ENCODE data around the gene CENPK. TPM values are rescaled to one million over a fixed set of nuclear protein-coding genes. Genes with fewer than 3 reads are reported as not detected.
"Not testable (repeated sequence)": the region's sequence is repeated elsewhere in the genome, so short reads cannot be mapped to it uniquely, and the experiment has no call there.

Gene CENPK
- total RNA-seq, 1 donor from 2014 or later, result 55.2 TPM

- Mint-ChIP-seq H3K36me3 (ENCODE audit: low read depth) (peaks cover 3% of the 10 kb centered on the region), H3K27ac (ENCODE audit: unreplicated experiment) (no peak overlapping the region), H3K27me3 (ENCODE audit: low read depth) (no peaks in the 10 kb centered on the region), H3K9me3 (no peaks in the 10 kb centered on the region), H3K4me1 (no peaks in the 10 kb centered on the region), H3K4me3 (no peak overlapping the region)
- no peak for DNase-seq (ENCODE audit: low read depth, low spot score)
- TF ChIP-seq CTCF (conservative IDR thresholded peaks at IDR 0.05), result no peak
Measured at GRCh38 chr5:65508978-65509377, 54.0 kb downstream of the CENPK start.

GRCh38 chr5:65506961-65507360 is 56.0 kb downstream of the CENPK start:
- H3K27ac Mint-ChIP-seq (ENCODE audit: unreplicated experiment), result no peak overlapping the region
- no peak for DNase-seq (ENCODE audit: low read depth, low spot score)
- H3K27me3 Mint-ChIP-seq (ENCODE audit: low read depth), result no peaks in the 10 kb centered on the region
- H3K36me3 Mint-ChIP-seq (ENCODE audit: low read depth), result peaks cover 3% of the 10 kb centered on the region
- no peaks in the 10 kb centered on the region for H3K4me1 Mint-ChIP-seq
- no peak overlapping the region for H3K4me3 Mint-ChIP-seq
- no peaks in the 10 kb centered on the region for H3K9me3 Mint-ChIP-seq
- no peak for TF ChIP-seq CTCF (conservative IDR thresholded peaks at IDR 0.05)

GRCh38 chr5:65489119-65489518 is 73.8 kb downstream of the CENPK start:
- no peak overlapping the region for H3K27ac Mint-ChIP-seq (ENCODE audit: unreplicated experiment)
- no peaks in the 10 kb centered on the region for H3K4me1 Mint-ChIP-seq
- no peak for TF ChIP-seq CTCF (conservative IDR thresholded peaks at IDR 0.05)
- no peaks in the 10 kb centered on the region for H3K27me3 Mint-ChIP-seq (ENCODE audit: low read depth)
- DNase-seq (ENCODE audit: low read depth, low spot score), result no peak
- H3K9me3 Mint-ChIP-seq, result peaks cover 3% of the 10 kb centered on the region
- no peak overlapping the region for H3K4me3 Mint-ChIP-seq
- peaks cover 11% of the 10 kb centered on the region for H3K36me3 Mint-ChIP-seq (ENCODE audit: low read depth)

GRCh38 chr5:65488038-65488687 is 74.8 kb downstream of the CENPK start:
- H3K27me3 Mint-ChIP-seq (ENCODE audit: low read depth); H3K9me3 Mint-ChIP-seq; H3K27ac Mint-ChIP-seq (ENCODE audit: unreplicated experiment); DNase-seq (ENCODE audit: low read depth, low spot score); H3K4me3 Mint-ChIP-seq; H3K4me1 Mint-ChIP-seq: not testable (repeated sequence)
- TF ChIP-seq CTCF (conservative IDR thresholded peaks at IDR 0.05), result peak; percentile 33
- H3K36me3 Mint-ChIP-seq (ENCODE audit: low read depth), result peaks cover 11% of the 10 kb centered on the region

GRCh38 chr5:65486803-65487202 is 76.2 kb downstream of the CENPK start:
- DNase-seq (ENCODE audit: low read depth, low spot score), result not testable (repeated sequence)
- H3K4me1 Mint-ChIP-seq, result peaks cover 16% of the 10 kb centered on the region

GRCh38 chr5:65485405-65485804 is 77.6 kb downstream of the CENPK start:
- Mint-ChIP-seq H3K36me3 (ENCODE audit: low read depth) (peaks cover 9% of the 10 kb centered on the region), H3K27me3 (ENCODE audit: low read depth) (no peaks in the 10 kb centered on the region), H3K9me3 (peaks cover 3% of the 10 kb centered on the region), H3K4me3 (no peak overlapping the region), H3K4me1 (peaks cover 21% of the 10 kb centered on the region), H3K27ac (ENCODE audit: unreplicated experiment) (no peak overlapping the region)
- no peak for TF ChIP-seq CTCF (conservative IDR thresholded peaks at IDR 0.05)
- no peak for DNase-seq (ENCODE audit: low read depth, low spot score)

More at GRCh38 chr5:65486803-65487202, 76.2 kb downstream of the CENPK start:
- H3K36me3 Mint-ChIP-seq (ENCODE audit: low read depth), result peaks cover 11% of the 10 kb centered on the region
- H3K9me3 Mint-ChIP-seq; H3K27me3 Mint-ChIP-seq (ENCODE audit: low read depth); H3K27ac Mint-ChIP-seq (ENCODE audit: unreplicated experiment); H3K4me3 Mint-ChIP-seq: not testable (repeated sequence)

All from neural crest cell (in vitro differentiated cells).